ENCODE measurements around the gene SETD6.

Gene SETD6

DNA sequence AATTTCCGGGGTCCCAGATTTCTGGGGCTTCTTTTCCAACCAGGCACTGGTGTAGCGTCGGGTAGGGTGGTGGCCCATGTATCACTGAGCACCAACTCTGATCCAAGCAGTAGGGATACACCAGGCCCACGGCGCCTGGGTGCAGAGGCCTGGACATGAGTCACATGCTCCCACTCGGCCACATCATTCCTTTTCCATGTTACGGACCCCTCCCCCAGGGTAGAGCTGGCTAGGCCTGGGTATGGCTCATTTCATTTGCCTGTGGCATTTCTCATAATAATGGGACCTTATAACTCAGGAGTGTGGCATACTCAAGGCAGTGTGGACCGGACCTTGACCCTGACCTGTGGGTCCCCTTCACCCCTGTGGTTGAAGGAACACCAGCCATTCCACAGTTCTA is 33.4 kb upstream of the SETD6 start:
- no peaks in the 10 kb centered on the region for H3K4me1 ChIP-seq (ENCODE audit: insufficient read depth, low read length, poor library complexity, severe bottlenecking)
- no peaks in the 10 kb centered on the region for H3K79me2 ChIP-seq (ENCODE audit: insufficient read depth, low read length)
- no peak overlapping the region for H2AFZ ChIP-seq (ENCODE audit: low read length)
- H3K9me2 ChIP-seq (replicated peaks; ENCODE audit: low read depth, low read length): no peaks in the 10 kb centered on the region
- H3K4me3 ChIP-seq (ENCODE audit: low read length, poor library complexity, severe bottlenecking): no peak overlapping the region
- H3K36me3 ChIP-seq (ENCODE audit: insufficient read depth, low read length): no peaks in the 10 kb centered on the region
- H3K9ac ChIP-seq (ENCODE audit: low read depth, low read length, poor library complexity, severe bottlenecking): no peak overlapping the region
- H3K9me3 ChIP-seq (ENCODE audit: insufficient read depth, low read depth, low read length): no peaks in the 10 kb centered on the region
- H3K4me2 ChIP-seq (ENCODE audit: low read depth, low read length, poor library complexity, severe bottlenecking): no peak overlapping the region
- TF ChIP-seq, protein P1, sequence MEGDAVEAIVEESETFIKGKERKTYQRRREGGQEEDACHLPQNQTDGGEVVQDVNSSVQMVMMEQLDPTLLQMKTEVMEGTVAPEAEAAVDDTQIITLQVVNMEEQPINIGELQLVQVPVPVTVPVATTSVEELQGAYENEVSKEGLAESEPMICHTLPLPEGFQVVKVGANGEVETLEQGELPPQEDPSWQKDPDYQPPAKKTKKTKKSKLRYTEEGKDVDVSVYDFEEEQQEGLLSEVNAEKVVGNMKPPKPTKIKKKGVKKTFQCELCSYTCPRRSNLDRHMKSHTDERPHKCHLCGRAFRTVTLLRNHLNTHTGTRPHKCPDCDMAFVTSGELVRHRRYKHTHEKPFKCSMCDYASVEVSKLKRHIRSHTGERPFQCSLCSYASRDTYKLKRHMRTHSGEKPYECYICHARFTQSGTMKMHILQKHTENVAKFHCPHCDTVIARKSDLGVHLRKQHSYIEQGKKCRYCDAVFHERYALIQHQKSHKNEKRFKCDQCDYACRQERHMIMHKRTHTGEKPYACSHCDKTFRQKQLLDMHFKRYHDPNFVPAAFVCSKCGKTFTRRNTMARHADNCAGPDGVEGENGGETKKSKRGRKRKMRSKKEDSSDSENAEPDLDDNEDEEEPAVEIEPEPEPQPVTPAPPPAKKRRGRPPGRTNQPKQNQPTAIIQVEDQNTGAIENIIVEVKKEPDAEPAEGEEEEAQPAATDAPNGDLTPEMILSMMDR (conservative IDR thresholded peaks at IDR 0.05; ENCODE audit: low read length): no peak
- TF ChIP-seq EZH2phosphoT487 (IDR thresholded peaks at IDR 0.05; ENCODE audit: borderline replicate concordance): no peak
- no peaks in the 10 kb centered on the region for H3K27me3 ChIP-seq (ENCODE audit: insufficient read depth, low read length, poor library complexity, severe bottlenecking)
- H3F3A ChIP-seq (ENCODE audit: low read depth): no peaks in the 10 kb centered on the region
- H4K20me1 ChIP-seq (ENCODE audit: insufficient read depth, low read length, poor library complexity, severe bottlenecking): no peaks in the 10 kb centered on the region

DNA sequence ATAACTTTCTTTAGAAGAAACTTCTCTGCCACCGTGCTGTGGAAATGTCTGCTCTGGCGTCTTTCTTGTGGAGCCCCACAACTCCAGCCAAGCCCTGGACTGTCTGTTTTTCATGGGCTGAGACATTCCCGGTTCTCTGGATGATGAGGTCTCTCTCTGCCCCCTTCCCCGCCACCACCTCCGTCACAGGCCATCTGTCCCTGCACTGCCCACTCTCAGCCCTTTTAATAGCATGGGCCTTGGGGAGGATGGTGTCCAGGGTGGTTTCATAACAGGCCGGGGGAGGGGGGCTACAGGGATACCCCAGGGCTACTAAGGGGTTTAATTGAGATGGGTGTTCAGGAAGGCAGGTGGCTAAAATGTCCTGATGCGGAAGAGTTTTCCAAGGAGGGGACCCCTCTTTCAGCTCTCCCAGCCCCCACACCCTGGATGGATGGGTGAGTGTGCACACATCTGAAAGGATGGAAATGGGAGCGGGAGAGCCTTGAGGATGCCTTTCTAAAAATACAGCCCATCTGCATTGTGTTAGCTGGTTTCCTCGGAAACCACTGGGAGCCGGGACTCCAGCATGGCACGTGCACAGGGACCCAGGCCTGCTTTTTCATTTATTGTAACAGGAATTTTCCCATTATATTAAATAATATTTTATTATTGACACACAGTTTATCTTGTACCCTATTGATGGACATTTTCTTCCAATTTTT is 30.0 kb upstream of the SETD6 start:
- Histone ChIP-seq H3K4me3 (ENCODE audit: low read length, poor library complexity, severe bottlenecking) (no peak overlapping the region), H3F3A (ENCODE audit: low read depth) (no peaks in the 10 kb centered on the region), H4K20me1 (ENCODE audit: insufficient read depth, low read length, poor library complexity, severe bottlenecking) (no peaks in the 10 kb centered on the region), H3K9ac (ENCODE audit: low read depth, low read length, poor library complexity, severe bottlenecking) (no peak overlapping the region), H3K36me3 (ENCODE audit: insufficient read depth, low read length) (no peaks in the 10 kb centered on the region), H2AFZ (ENCODE audit: low read length) (no peak overlapping the region), H3K4me1 (ENCODE audit: insufficient read depth, low read length, poor library complexity, severe bottlenecking) (no peaks in the 10 kb centered on the region), H3K9me3 (ENCODE audit: insufficient read depth, low read depth, low read length) (no peaks in the 10 kb centered on the region), H3K79me2 (ENCODE audit: insufficient read depth, low read length) (no peaks in the 10 kb centered on the region), H3K27me3 (ENCODE audit: insufficient read depth, low read length, poor library complexity, severe bottlenecking) (no peaks in the 10 kb centered on the region), H3K4me2 (ENCODE audit: low read depth, low read length, poor library complexity, severe bottlenecking) (no peak overlapping the region), H3K9me2 (replicated peaks; ENCODE audit: low read depth, low read length) (no peaks in the 10 kb centered on the region)
- no peak for TF ChIP-seq EZH2phosphoT487 (IDR thresholded peaks at IDR 0.05; ENCODE audit: borderline replicate concordance)
- TF ChIP-seq, protein P1 (conservative IDR thresholded peaks at IDR 0.05; ENCODE audit: low read length): no peak

DNA sequence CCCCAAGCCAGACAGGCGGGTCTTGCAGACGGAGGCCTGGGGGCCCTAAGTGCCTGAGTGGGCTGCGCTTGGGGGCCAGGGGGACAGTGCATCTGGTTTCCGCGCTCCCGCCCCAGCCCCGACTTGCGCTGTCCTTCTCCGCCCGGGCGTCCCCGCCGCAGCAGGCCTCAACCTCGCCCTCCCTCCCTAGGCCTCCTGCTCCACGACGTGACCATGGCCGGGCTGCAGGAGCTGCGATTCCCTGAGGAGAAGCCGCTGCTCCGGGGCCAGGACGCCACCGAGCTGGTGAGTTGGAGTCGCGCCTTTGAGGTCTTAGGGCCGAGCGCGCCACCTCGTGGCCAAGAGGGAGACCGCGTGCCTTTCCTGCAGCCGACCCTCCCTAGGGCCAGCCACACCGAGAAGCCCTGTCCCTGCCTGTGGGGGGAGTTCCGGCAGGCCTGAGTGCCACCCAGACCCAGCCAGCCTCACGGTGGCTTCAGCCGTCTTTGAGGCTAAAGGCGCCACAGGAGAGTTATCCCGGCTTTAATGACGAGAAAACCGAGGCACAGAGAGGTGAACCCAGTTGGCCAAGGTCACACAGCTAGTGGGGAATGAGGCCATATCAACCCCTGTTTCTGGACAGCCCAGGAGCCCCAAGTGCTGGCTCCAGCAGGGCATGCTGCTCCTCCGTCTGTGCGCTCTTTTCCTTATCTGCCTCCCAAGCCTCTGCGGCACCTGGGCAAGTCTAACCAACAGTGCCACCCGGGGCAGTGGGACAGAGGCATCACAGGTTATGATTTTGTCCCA is 27.6 kb upstream of the SETD6 start:
- Histone ChIP-seq H2AFZ (ENCODE audit: low read length) (peak overlapping the region; percentile 79), H3K79me2 (ENCODE audit: insufficient read depth, low read length) (no peaks in the 10 kb centered on the region), H3K9me3 (ENCODE audit: insufficient read depth, low read depth, low read length) (no peaks in the 10 kb centered on the region), H3K4me1 (ENCODE audit: insufficient read depth, low read length, poor library complexity, severe bottlenecking) (no peaks in the 10 kb centered on the region), H3K4me2 (ENCODE audit: low read depth, low read length, poor library complexity, severe bottlenecking) (no peak overlapping the region), H3K4me3 (ENCODE audit: low read length, poor library complexity, severe bottlenecking) (no peak overlapping the region), H3K36me3 (ENCODE audit: insufficient read depth, low read length) (no peaks in the 10 kb centered on the region), H3K9me2 (replicated peaks; ENCODE audit: low read depth, low read length) (no peaks in the 10 kb centered on the region), H3K9ac (ENCODE audit: low read depth, low read length, poor library complexity, severe bottlenecking) (no peak overlapping the region), H3K27me3 (ENCODE audit: insufficient read depth, low read length, poor library complexity, severe bottlenecking) (no peaks in the 10 kb centered on the region), H3F3A (ENCODE audit: low read depth) (no peaks in the 10 kb centered on the region), H4K20me1 (ENCODE audit: insufficient read depth, low read length, poor library complexity, severe bottlenecking) (no peaks in the 10 kb centered on the region)
- no peak for TF ChIP-seq EZH2phosphoT487 (IDR thresholded peaks at IDR 0.05; ENCODE audit: borderline replicate concordance)
- TF ChIP-seq, protein P1 (conservative IDR thresholded peaks at IDR 0.05; ENCODE audit: low read length): peak; percentile 83

All from Loucy (cell line).